KMS-11 (cell line): Measurements from ENCODE around the gene RPL32.

Source experiments
- H2AFZ ChIP-seq: fragments of 200-600 bp; sonication (generic); 2 replicates; pipeline ENCODE4 v1.6.1; 2016; ENCODE audit warnings: antibody characterized with exemption, mixed run types, low read depth
- H3K27ac ChIP-seq: fragments of 200-600 bp; sonication (generic); 2 replicates; pipeline ENCODE4 v1.6.1; 2016; ENCODE audit warnings: mild to moderate bottlenecking, mixed run types
- H3K27me3 ChIP-seq: fragments of 200-600 bp; sonication (generic); 2 replicates; pipeline ENCODE4 v1.6.1; 2017; ENCODE audit warnings: mild to moderate bottlenecking, low read depth, mixed run types, moderate library complexity; ENCODE audit not compliant: insufficient read depth
- H3K36me3 ChIP-seq: fragments of 200-600 bp; sonication (generic); 2 replicates; pipeline ENCODE4 v1.6.1; 2017; ENCODE audit warnings: mild to moderate bottlenecking, mixed run types; ENCODE audit not compliant: insufficient read depth
- H3K4me1 ChIP-seq: fragments of 200-600 bp; sonication (generic); 2 replicates; pipeline ENCODE4 v1.6.1; 2016; ENCODE audit warnings: mild to moderate bottlenecking, low read depth, mixed run types; ENCODE audit not compliant: poor library complexity, severe bottlenecking
- H3K4me2 ChIP-seq: fragments of 200-600 bp; sonication (generic); 2 replicates; pipeline ENCODE4 v1.7.0; 2016; ENCODE audit warnings: mild to moderate bottlenecking, mixed run types
- H3K4me3 ChIP-seq: fragments of 200-600 bp; sonication (generic); IDR thresholded peaks from 2 replicates; pipeline ENCODE4 v1.6.1; 2017; ENCODE audit warnings: low read depth, low read length, mixed read lengths; ENCODE audit not compliant: insufficient read depth
- H3K79me2 ChIP-seq: fragments of 200-600 bp; sonication (generic); 2 replicates; pipeline ENCODE4 v1.6.1; 2016; ENCODE audit warnings: low read depth, mixed run types; ENCODE audit not compliant: insufficient read depth
- H3K9ac ChIP-seq: fragments of 200-600 bp; sonication (generic); 2 replicates; pipeline ENCODE4 v1.6.1; 2016; ENCODE audit warnings: mild to moderate bottlenecking, mixed run types
- H4K20me1 ChIP-seq: fragments of 200-600 bp; sonication (generic); 2 replicates; pipeline ENCODE4 v1.6.1; 2016; ENCODE audit warnings: mild to moderate bottlenecking, mixed run types; ENCODE audit not compliant: insufficient read depth
- CTCF ChIP-seq: fragments of 200-600 bp; sonication (generic); conservative IDR thresholded peaks from 2 replicates; pipeline ENCODE4 v1.6.1; 2017; ENCODE audit warnings: low read depth, mild to moderate bottlenecking, antibody characterized with exemption, low read length, moderate library complexity, mixed read lengths

The RPL32 gene

GRCh38 chr3:12799525-12800440 is 41.6 kb downstream of the RPL32 start:
- no peaks in the 10 kb centered on the region for H3K79me2 ChIP-seq
- H3K9ac ChIP-seq: no peak overlapping the region
- H3K4me2 ChIP-seq: no peak overlapping the region
- no peaks in the 10 kb centered on the region for H3K4me1 ChIP-seq
- no peaks in the 10 kb centered on the region for H3K36me3 ChIP-seq
- no peak overlapping the region for H3K27ac ChIP-seq
- TF ChIP-seq CTCF: no peak
- H2AFZ ChIP-seq: no peak overlapping the region
- no peaks in the 10 kb centered on the region for H4K20me1 ChIP-seq
- no peak overlapping the region for H3K4me3 ChIP-seq
- no peaks in the 10 kb centered on the region for H3K27me3 ChIP-seq

DNA sequence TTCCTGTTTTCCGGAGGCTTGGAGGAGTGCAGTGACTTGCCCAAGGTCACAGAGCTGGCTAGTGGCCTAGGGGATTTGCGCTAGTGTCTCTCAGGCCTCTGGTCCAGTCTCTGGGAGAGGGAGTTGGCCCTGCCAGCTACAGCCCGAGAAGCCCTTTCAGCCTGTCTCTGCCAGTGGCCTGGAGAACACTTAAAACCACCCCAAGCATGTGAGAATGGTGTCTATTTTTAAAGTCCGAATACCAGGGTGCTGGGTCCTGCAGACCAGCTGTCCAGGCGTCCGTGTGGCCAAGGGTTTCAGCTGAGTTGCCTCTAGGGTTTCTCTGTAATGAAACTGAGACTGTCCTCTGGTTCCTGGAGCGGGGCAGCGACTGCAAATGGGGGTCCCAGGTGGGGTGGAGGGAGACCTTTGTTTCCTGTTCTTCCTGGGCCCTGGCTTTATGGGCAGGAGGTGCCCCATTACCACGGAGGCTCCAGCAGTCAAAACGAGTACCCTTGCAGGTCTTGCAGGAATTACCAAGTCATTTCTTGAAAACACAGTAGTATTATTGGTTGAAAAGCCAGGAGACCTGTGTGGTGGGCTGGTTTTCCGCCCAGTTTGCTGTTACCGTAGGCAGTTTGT is 42.7 kb downstream of the RPL32 start:
- H3K27ac ChIP-seq: no peak overlapping the region
- no peaks in the 10 kb centered on the region for H3K36me3 ChIP-seq
- no peak for TF ChIP-seq CTCF
- H3K27me3 ChIP-seq: no peaks in the 10 kb centered on the region
- H3K9ac ChIP-seq: no peak overlapping the region
- H2AFZ ChIP-seq: no peak overlapping the region
- no peak overlapping the region for H3K4me3 ChIP-seq
- no peaks in the 10 kb centered on the region for H3K79me2 ChIP-seq
- H3K4me2 ChIP-seq: no peak overlapping the region
- no peaks in the 10 kb centered on the region for H3K4me1 ChIP-seq
- no peaks in the 10 kb centered on the region for H4K20me1 ChIP-seq

GRCh38 chr3:12797892-12798558 is 43.3 kb downstream of the RPL32 start:
- H3K79me2 ChIP-seq: no peaks in the 10 kb centered on the region
- no peak overlapping the region for H2AFZ ChIP-seq
- H3K27me3 ChIP-seq: no peaks in the 10 kb centered on the region
- no peak overlapping the region for H3K9ac ChIP-seq
- H3K36me3 ChIP-seq: no peaks in the 10 kb centered on the region
- no peaks in the 10 kb centered on the region for H3K4me1 ChIP-seq
- H3K27ac ChIP-seq: no peak overlapping the region
- no peaks in the 10 kb centered on the region for H4K20me1 ChIP-seq
- H3K4me3 ChIP-seq: no peak overlapping the region
- no peak for TF ChIP-seq CTCF
- no peak overlapping the region for H3K4me2 ChIP-seq

GRCh38 chr3:12797124-12797891 is 44.1 kb downstream of the RPL32 start:
- no peaks in the 10 kb centered on the region for H3K79me2 ChIP-seq
- H3K4me2 ChIP-seq: no peak overlapping the region
- H4K20me1 ChIP-seq: no peaks in the 10 kb centered on the region
- H3K36me3 ChIP-seq: no peaks in the 10 kb centered on the region
- TF ChIP-seq CTCF: no peak
- H3K9ac ChIP-seq: no peak overlapping the region
- no peaks in the 10 kb centered on the region for H3K4me1 ChIP-seq
- H3K27me3 ChIP-seq: no peaks in the 10 kb centered on the region
- H3K27ac ChIP-seq: no peak overlapping the region
- H3K4me3 ChIP-seq: no peak overlapping the region
- H2AFZ ChIP-seq: no peak overlapping the region
